Activated T-helper 9 cell treated with anti-CD3 and anti-CD28 coated beads, Interleukin-2, amount 50 U/mL, for 16 hours (primary cell): ENCODE results near the gene MYLK2.

Experiments
- DNase-seq: peaks from one replicate; pipeline ENCODE4 v3.0.0-alpha.2; 2020; ENCODE audit warnings: low read depth

Gene MYLK2

DNA sequence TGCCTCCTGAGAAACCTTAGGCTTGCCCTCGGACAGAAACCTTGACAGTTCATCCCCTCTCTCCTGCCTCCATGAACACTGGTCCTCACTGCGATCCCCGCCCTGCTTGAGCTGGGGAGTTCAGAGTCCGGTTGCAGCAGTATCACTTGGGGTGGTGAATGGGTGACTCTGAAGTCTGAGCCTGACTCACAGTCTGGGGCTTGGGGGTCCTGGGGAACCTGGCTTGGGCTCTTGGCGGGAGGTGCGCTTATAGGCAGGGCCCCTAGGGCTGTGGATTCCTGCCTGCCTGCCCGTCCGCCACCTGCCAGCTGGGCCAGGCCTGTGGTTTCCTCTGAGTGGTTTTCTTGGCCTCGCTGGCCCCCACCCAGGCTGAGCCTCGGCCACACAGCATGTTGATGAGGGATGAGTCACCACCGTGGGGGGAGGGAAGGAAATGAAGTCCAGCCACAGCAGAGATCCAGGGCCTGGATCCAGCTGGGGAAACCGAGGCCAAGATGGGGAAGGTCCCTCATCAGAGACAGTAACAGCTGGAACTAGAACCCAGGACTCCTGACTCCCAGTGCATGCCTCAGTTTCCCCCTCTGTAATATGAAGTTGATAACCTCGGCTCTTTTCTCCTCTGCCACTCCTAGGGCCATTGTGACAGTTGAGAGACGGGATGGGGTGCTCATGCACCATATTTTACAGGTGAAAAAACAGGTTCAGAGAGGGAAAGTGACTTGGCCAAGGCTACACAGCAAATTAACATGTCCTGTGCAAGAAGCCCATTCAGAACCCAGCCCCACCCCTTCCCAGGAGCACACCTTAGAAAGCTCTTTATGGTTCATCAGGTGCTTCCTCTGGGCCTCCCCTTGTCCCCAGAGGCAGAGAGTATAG, 17.1 kb downstream of the MYLK2 start:
- no peak for DNase-seq

DNA sequence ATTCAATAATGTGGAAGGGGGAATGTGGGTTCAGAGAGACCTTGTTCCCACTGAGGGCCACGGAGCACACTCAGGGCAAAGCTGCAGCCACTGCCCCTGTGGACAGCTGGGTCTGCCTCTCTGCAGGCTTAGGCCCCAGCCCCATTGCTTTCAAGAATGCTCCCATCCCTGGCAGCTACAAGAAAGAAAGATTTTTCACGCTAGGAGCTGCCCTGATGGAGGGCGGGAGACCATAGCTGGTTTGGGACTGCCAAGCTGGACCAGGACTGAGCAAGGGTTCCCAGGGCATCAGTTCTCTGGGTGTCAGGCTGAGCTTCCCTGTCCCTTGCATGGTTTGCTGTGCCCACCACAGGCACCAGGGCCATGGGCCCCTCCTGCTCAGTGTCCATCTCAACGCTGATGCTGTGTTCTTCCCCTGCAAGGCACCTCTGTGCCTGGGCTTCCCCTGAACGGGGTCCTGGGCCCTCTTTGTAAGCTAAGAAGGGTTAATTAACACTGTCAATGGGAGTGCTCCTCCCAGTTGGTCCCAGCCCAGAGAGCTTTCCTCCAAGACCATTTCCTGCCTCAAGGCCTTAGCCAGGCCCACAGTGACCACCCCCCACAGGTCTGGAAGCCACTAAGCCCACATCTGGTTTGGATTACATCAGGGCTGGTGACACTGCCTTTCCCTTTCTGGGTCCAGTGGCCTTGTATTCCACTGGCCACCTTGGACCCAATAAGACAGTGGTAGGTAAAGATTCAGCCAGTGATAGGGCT, 17.9 kb downstream of the MYLK2 start:
- DNase-seq = no peak

DNA sequence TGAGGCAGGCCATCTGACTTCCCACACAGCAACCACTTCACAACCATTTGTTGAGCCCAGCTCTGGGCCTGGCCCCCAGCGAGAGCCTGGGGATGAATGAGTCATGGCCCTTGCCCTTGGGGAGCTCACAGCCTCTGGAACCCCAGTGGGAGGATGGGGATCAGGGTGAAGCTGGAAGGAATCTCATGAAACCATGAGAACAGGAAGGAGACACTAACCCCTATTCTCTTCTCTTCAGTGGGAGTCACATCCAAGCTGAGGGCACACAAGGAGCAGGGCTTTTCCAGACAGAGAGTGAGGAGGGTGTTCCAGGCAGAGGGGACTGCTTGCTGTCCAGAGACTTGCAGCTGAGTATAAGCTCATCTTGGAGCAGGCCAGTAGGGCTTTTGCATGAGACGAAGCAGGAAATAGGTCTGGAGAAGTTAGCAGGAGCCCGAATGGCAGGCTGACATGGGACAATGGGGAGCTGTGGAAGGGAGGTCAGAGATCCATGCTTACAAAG, 18.8 kb downstream of the MYLK2 start:
- DNase-seq = no peak

DNA sequence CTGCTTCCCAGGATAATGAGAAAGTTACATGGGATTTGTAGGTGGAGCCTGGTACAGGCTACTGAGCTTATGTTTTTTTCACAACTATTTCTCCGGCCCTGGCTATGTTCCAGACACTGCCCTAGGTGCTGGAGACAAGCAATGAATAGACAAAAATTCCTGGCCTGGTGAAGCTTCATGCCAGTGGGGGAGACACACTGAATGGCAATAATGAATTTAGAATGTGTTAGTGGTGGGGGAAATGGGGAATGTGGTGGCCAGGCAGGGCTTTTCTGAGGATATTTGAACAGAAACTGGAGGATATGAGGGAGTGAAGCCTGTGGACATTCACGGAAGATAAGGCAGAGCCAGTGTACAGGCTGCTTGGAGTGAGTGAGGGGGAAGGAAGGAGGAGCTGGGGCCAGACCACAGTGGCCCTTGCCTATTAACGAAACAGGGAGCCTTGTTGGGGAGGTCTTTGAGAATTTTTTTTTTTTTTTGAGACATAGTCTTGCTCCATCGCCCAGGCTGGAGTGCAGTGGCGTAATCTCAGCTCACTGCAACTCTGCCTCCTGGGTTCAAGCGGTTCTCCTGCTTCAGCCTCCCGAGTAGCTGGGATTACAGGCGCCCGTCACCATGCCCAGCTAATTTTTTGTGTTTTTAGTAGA, 19.6 kb downstream of the MYLK2 start:
- DNase-seq = no peak

DNA sequence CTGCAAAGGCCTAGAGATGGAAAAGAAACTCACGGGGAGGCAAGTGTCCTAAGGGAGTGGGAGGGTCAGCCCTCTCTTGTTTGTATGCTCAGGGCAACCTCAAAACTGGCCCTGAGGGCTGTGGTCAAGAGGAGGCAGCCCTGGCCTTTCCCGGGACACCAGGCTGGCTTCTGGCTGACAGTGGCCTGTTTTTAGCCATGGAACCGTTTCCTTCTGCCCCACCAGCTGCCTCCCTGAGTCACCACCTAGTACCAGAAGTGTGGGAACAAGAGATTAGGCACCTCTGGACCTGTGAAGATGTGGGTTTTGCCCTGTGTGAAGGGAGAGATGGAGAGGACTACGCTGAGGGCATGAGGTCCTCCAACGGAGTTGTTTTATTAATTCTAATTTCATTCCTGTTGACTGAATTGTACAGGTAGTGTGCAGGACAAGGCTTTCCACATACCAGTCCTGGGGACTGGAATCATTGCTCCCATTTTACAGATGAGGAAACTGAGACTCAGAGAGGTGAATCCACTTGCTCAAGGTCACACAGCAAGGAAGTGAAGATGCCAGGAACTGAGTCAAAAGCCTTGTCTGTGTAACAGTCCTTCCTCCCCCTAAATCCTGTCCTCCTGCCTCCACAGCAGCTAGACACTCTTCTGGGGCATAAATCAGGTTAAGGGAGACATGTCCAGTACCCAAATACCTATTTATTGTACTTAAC, 20.8 kb downstream of the MYLK2 start:
- no peak for DNase-seq

DNA sequence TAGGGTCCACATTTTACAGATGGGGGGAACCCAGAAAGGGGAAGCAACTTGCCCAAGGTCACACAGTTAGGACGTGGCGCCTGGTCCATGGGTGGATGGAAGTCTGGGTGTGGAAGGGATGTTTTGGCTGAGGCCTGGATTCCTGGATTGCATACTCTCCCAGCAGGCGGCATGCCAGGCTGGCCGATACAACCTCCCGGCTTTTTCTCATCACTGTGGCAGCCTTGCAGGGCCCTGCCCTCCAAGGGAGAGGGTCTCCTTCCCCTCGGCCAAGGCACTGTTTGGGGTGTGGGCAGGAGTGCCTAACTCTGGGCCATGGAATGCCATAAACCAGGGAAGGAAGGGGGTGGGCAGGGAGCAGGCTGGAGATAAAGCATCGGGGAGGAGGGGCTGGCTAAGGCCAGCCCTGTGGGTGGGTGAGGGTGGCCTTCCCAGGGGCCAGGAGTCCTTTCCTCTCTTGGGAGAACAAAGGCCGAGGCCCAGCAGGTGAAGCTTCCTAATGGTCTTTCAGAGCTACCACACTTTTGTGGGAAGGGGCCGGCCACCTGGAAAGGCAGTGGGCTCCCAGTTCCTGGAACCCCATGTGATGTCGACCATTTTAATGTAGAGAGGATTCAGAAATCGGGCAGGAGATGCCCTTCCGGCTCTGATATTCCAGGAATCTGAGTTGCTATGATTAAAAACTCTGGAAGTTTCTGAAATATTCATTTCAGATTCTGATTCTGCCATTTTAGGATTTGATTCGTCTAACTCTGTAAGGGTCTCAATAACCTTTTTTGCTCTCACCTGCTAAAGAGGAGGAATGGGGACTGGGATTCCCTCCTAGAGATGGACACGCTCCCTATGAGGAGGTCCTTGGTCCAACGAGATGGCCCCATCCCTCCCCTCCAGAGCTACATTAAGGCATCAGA, 22.0 kb downstream of the MYLK2 start:
- no peak for DNase-seq

DNA sequence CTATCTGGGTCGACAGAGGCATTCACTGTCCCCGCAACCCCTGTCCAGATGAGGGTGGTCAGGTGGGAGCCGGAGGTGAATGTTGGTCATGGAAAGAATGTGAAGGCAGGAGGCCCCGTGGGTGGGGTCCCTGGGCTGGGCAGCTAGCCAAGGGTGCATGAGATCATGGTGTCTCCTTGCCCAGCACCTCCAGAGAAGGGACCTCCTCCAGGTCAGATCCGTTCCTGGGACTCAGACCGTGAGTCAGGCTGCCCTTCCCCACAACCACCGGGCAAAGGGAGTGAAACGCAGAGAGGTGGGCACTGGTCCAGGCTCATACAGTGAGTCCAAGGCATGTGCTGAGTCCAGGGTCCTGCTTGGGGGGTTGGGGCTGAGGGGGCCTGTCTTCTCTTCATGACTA, 22.8 kb downstream of the MYLK2 start:
- no peak for DNase-seq

DNA sequence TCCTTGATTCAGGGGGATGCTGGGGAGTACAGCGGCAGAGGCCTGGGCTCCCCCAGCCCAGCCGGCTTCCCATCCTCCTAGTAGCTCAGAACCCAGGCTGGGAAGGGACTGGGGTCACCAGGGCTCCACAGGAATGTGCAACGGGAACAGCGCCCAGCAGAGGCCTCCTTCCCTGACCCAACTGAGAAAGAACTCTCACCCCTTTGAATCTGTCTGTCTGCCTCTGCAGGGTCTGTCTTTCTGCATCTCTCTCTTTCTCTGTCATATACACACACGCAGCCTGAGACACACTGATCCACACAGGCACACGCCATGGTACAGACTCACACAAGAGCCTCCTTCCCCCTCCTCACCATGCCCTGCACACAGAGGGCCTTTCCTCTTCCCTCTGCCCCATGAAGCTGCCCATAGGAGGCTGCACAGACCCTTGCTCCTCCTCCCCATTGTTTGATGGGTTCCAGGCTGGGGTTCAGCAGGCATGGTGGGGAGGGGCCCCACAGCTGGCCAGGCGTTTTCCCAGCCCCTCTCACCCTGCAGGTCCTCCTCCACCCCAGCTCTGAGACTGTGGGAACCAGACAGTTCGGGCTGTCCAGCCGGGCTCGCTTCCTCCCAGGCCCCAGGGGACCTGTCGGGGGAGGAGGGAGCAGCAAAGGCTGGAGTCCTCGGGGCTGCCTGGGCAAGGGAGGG, 23.5 kb downstream of the MYLK2 start:
- no peak for DNase-seq

DNA sequence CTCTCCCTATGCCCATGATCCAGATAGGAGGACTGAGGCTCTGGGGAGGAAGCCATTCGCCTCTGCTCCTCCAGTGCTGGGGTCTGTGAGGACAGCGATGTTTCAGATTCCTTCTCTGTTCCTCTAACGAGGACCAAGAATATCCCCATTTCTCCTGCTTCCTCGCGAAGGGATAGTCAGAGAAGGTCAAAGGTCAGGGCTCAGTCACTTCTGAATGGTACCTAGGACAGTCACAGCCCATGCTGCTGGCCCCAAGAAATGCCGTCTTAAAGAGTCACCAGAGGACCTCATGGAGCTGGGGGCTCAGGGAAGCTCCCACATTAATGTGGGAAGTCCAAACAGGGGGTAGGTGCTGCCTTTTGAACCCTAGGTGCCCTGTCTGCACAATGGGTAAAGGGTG, 24.1 kb downstream of the MYLK2 start:
- no peak for DNase-seq

DNA sequence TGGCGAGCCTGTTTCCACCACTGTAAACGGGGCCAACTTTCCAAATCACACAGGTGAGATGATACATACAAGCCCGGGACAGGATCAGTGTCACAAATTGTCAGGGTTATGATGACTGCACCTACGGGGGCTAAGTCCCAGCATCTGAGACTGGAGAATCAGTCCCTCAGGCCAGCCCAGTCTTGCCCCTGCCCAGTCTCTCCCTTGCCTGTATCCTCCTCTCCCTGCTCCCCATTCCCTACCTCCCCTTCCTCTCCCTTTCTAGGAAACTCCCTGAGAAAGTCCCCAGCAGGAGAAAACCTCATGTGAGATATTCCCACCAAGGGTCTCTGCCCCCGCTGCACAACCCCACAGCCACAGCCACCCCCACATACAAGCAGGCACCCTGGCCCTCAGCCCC, 24.7 kb downstream of the MYLK2 start:
- no peak for DNase-seq

DNA sequence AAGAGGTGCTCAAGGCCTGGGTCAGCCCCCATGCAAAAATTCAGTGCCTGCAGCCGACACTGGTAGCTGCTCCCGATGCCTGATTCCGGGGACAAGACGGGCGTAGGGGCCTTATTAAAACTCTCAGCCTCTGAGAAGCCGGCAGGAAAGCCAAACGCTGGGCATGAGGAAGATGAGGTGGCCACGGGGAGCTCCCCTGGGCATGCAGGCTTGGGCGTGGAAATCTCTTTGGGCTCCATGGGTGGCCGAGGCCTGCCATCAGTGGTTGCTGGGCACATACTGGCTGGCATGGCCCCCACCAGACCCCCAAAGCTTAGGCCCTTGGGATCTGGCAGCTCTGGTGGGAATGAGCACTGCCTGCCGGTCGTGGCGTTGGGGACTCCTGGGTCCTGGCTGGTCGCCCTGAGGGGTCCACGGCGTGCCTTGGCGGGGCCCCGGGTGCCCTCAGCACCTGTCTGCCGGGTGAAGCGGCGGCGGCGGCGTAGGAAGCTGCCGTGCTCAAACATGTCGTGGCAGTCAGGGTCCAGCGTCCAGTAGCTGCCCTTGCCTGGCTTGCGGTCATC, 25.7 kb downstream of the MYLK2 start:
- DNase-seq = no peak

DNA sequence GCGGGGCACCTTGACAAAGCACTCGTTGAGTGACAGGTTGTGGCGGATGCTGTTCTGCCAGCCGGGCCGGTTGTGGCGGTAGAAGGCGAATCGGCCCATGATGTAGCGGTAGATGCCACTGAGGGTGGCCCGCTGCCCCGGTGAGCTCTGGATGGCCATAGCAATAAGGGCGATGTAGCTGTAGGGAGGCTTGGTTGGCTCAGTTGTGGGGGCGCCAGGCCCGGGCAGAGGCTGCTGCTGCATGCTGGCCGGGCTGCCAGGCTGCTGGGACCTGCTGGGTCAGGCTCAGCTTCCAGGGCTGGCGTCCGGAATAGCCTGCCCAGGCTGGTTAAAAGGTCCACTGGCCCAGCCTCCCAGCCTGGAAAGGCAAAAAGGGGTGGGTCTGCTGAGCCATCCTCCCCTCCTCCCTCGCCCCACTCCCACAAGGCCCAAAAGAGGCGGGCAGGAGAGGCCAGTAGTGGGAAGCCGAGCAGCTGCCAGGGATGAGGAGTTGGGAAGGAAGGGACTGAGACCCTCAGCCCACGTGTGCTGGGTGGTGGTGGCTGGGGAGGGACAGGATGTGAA, 26.2 kb downstream of the MYLK2 start, which contains the start of gene FOXS1:
Gene FOXS1 (minus strand): TSS at position 305 of the 564 bp plus-strand sequence. CDS start 62 bp downstream, at position 243.
- DNase-seq = no peak

DNA sequence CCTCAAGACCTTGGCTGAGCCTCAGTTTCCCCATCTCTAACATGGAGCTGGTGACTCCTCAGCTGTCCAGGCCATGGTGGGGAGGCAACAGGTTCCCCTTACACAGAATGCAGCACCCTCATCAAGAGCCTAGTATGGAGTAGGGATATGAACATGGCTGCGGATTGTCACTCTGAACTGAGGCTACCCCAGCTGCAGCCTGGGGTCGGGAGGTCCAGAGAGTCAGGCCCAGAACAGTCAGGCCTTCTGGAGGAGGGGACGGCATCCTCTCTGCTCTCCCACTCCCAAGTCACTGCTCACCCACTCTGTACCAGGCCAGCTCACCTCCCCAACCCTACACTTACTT, 27.6 kb downstream of the MYLK2 start:
- no peak for DNase-seq

DNA sequence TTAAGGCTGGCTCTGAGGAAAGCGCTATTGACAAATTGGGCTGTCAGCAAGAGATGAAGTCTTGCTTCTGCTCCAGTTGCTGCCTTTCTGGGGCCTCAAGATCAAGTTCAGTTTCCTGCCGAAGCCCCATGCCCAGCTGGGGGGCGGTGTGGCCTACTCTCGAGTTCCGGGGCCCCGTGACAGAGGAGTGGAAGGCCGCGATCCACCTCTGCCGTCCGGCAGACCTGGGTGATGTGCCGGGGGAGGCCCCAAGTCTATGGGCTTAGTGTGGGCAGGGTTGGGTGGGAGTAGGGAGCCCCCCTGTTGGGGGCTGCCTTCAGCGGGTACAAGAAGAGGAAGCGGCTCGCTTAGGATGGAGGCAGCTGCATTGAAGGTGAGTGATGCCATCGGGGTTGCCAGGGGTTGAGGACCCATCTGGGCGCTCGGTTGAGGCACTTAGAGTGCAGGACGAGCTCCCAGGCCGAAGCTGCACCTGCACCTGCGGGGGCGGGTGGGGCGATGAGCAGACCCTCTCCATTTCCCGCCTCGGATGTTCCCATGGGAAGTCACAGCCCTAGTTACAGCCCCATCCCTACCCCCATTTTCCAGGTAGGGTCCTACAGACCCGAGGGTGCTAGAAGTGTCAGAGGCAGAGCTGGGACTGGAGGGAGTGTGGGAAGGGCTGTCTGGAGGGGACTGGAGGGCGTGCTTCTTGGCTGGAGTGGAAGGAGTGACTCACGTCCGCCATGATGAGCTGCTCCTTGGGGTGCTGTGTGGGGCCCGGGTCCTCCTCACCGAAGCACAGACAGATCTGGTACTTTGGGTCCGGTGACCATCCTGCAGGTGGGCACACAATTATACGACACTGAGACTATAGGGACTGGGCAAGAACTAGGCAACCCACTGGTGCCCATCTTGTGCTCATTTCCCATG, 29.2 kb downstream of the MYLK2 start:
- DNase-seq = no peak

DNA sequence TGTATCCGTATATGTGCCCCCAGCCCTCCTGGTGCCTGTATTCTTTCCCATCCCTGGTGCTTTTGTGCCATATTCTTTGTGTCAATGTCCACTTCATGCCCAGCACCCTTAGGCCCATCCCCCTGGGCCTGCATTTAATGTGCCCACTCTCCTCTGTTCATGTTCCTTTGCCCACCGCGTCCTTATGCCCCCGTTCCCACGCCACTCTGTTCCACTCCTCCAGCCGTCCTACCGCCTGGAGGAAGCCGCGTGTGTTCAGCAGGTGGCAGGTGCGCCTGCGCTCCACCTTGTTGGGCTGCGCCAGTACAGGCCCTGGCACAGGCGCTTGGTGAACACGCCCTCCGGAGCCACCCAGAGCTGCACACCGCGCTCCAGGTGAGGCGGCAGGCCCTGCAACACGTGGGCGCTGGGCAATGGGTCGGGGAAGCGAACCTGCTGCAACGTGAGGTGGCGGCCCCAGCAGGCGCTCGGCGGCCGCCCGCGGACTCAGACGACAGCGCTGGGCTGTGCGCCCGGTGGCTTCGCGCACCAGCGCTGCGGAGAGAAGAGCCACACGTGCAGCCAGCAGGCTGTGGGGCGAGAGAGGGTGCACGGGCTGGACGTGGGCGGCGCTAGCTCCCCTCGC, 30.3 kb downstream of the MYLK2 start:
- no peak for DNase-seq

DNA sequence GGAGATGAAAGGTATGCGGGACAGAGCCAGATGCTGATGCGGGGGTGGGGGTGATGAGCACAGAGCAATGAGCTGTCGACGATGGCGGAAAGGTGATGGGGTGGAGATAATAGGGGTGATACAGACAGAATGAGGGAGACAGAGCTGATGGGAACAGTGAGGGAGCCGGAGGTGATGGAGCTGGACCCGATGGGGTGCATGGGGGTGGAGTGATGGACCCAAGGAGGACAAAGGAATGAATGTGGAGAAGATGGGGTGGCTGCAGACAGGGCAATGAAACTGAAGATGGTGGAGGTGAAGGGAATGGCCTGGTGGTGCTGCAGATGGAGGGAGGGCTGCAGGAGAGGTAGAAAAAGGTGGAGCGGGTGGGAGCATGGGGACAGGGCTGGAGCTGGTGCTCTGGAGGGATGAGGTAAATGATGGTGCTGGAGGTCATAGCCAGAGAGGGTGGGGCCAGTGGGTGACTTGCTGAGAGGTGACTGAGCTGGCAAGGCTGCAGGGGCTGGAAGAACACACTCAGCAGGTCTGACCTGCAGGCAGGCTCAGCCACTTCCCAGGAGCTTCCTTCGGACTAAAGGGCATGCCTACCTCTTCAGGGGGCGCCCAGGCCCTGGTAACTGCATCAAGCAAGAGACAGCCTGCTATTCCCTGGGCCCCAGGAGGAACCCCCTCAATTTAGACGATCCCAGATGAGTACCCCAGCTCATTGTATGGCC, 32.2 kb downstream of the MYLK2 start:
- DNase-seq = no peak

DNA sequence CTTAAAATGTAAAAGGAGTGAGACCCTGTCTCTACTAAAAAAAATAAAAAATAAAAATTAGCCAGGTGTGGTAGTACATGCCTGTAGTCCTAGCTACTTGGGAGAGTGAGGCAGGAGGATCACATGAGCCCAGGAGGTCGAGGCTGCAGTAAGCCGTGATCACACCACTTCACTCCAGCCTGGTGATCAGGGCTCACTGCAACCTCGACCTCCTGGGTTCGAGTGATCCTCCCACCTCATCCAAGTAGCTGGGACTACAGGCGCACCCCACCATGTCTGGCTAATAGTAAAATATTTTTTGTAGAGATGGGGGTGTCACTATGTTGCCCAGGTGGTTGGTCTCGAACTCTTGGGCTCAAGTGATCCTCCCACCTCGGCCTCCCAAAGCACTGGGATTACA, 34.3 kb downstream of the MYLK2 start:
- DNase-seq = no peak

DNA sequence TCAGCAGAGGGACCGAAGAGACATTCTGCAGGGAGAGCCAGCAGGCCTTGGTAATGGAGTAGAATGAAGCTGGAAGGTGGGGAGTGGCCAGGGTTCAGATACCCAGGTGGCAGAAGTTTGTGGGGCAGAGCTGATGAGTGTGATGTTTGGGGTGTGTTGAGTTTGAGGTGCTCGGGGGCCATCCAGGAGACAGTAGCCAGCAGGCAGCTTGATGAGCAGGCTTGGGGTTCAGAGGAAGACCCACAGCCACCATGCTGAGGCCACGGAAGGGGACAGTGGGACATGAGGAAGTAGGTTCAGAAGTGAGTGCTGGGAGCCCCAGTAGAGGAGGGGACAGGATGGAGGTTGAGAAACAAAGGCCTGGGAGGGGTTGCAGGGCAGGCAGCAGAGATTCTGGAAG, 37.4 kb downstream of the MYLK2 start:
- no peak for DNase-seq
